Smooth muscle cell (in vitro differentiated cells): ENCODE data around the gene TBC1D2. TPM values are rescaled to one million over a fixed set of nuclear protein-coding genes. Genes with fewer than 3 reads are reported as not detected.

Experiments
- DNase-seq: peaks from one replicate; lab custom pipeline; 2025; ENCODE audit not compliant: unreplicated experiment; lab: John Stamatoyannopoulos, UW
- H2AFZ ChIP-seq: fragments of 200-600 bp; sonication (generic); 2 replicates; pipeline ENCODE4 v1.6.0; 2016; ENCODE audit warnings: antibody characterized with exemption, low read depth, mild to moderate bottlenecking
- H3F3A ChIP-seq: fragments of 200-600 bp; sonication (generic); 2 replicates; pipeline ENCODE4 v1.6.0; 2017; ENCODE audit warnings: antibody characterized with exemption, low read depth
- H3K27ac ChIP-seq: fragments of 200-600 bp; sonication (generic); 2 replicates; pipeline ENCODE4 v1.5.1; 2016; ENCODE audit warnings: low read depth, mild to moderate bottlenecking
- H3K27me3 ChIP-seq: fragments of 200-600 bp; sonication (generic); 2 replicates; pipeline ENCODE4 v1.6.1; 2016; ENCODE audit warnings: low read depth, mild to moderate bottlenecking
- H3K36me3 ChIP-seq: fragments of 200-600 bp; sonication (generic); 2 replicates; pipeline ENCODE4 v1.5.1; 2016; ENCODE audit warnings: low read depth
- H3K4me1 ChIP-seq: fragments of 200-600 bp; sonication (generic); 2 replicates; pipeline ENCODE4 v1.5.1; 2016; ENCODE audit warnings: low read depth
- H3K4me2 ChIP-seq: fragments of 200-600 bp; sonication (generic); 2 replicates; pipeline ENCODE4 v1.6.0; 2016; ENCODE audit warnings: mild to moderate bottlenecking
- H3K4me3 ChIP-seq: fragments of 200-600 bp; sonication (generic); 2 replicates; pipeline ENCODE4 v1.5.1; 2016; ENCODE audit warnings: mild to moderate bottlenecking
- H3K79me2 ChIP-seq: fragments of 200-600 bp; sonication (generic); 2 replicates; pipeline ENCODE4 v1.6.0; 2016; ENCODE audit warnings: low read depth, mild to moderate bottlenecking
- H3K9ac ChIP-seq: fragments of 200-600 bp; sonication (generic); 2 replicates; pipeline ENCODE4 v1.6.0; 2016; ENCODE audit warnings: low read depth
- H3K9me3 ChIP-seq: fragments of 200-600 bp; sonication (generic); replicated peaks from 2 replicates; pipeline ENCODE4 v1.5.1; 2016; ENCODE audit warnings: low read depth
- H4K20me1 ChIP-seq: fragments of 200-600 bp; sonication (generic); 2 replicates; pipeline ENCODE4 v1.6.0; 2016; ENCODE audit warnings: low read depth
- CTCF ChIP-seq: fragments of 200-600 bp; sonication (generic); IDR thresholded peaks from 2 replicates; pipeline ENCODE4 v1.5.1; 2017; ENCODE audit warnings: borderline replicate concordance, mild to moderate bottlenecking, antibody characterized with exemption; ENCODE audit not compliant: insufficient read depth, poor library complexity, severe bottlenecking
- WGBS: methylation state at CpG from one replicate; pipeline ENCODE4 v1.1.7; 2016; ENCODE audit warnings: low lambda C conversion rate; 5-methylcytosine and 5-hydroxymethylcytosine counted together
- polyA plus RNA-seq: library from polyadenylated mRNA; unstranded; fragments of >200 nt; fragmentation: Nextera tagmentation; extraction: Ambion mirVana; gene quantifications from 2 replicates; pipeline ENCODE4 v1.2.1, GENCODE V29; 2016
- total RNA-seq: library from RNA; depleted of rRNA; stranded (reverse); fragments of >200 nt; gene quantifications from 2 replicates; pipeline ENCODE4 v1.2.3, GENCODE V29; 2014

TBC1D2 gene
- total and polyA plus RNA-seq, 2 experiments from 2014 or later, result 7.7 to 8.6 TPM

GRCh38 chr9:98234245-98234825, 21.1 kb downstream of the TBC1D2 start:
- no peak overlapping the region for H3K4me2 ChIP-seq
- H3K4me3 ChIP-seq, result no peak overlapping the region
- H3K9ac ChIP-seq, result no peak overlapping the region
- H3K27me3 ChIP-seq, result no peaks in the 10 kb centered on the region
- H4K20me1 ChIP-seq, result no peaks in the 10 kb centered on the region
- H3K79me2 ChIP-seq, result no peaks in the 10 kb centered on the region
- no peak overlapping the region for H2AFZ ChIP-seq
- DNase-seq, result no peak
- H3K9me3 ChIP-seq, result no peaks in the 10 kb centered on the region
- no peak for TF ChIP-seq CTCF
- no peaks in the 10 kb centered on the region for H3K4me1 ChIP-seq
- H3F3A ChIP-seq, result no peaks in the 10 kb centered on the region
- H3K36me3 ChIP-seq, result no peaks in the 10 kb centered on the region
- 88% methylated on average over 9 of the region's 9 CpGs for WGBS
- no peak overlapping the region for H3K27ac ChIP-seq

GRCh38 chr9:98232926-98233325, 22.5 kb downstream of the TBC1D2 start:
- Histone ChIP-seq H2AFZ (no peak overlapping the region), H4K20me1 (no peaks in the 10 kb centered on the region), H3K9me3 (no peaks in the 10 kb centered on the region), H3K27me3 (no peaks in the 10 kb centered on the region), H3K79me2 (no peaks in the 10 kb centered on the region), H3K4me2 (no peak overlapping the region), H3K9ac (no peak overlapping the region), H3K4me3 (no peak overlapping the region), H3K36me3 (no peaks in the 10 kb centered on the region), H3K27ac (no peak overlapping the region), H3F3A (no peaks in the 10 kb centered on the region), H3K4me1 (no peaks in the 10 kb centered on the region)
- DNase-seq, result no peak
- no peak for TF ChIP-seq CTCF
- WGBS, result 98% methylated on average over 5 of the region's 5 CpGs

- 76% methylated on average over 6 of the region's 6 CpGs for WGBS
- H2AFZ ChIP-seq, result no peak overlapping the region
- no peak overlapping the region for H3K4me2 ChIP-seq
- no peaks in the 10 kb centered on the region for H3K9me3 ChIP-seq
- TF ChIP-seq CTCF, result no peak
- H3F3A ChIP-seq, result no peaks in the 10 kb centered on the region
- no peaks in the 10 kb centered on the region for H4K20me1 ChIP-seq
- no peaks in the 10 kb centered on the region for H3K4me1 ChIP-seq
- DNase-seq, result no peak
- H3K4me3 ChIP-seq, result no peak overlapping the region
- H3K36me3 ChIP-seq, result no peaks in the 10 kb centered on the region
- no peaks in the 10 kb centered on the region for H3K79me2 ChIP-seq
- no peaks in the 10 kb centered on the region for H3K27me3 ChIP-seq
- H3K27ac ChIP-seq, result no peak overlapping the region
- no peak overlapping the region for H3K9ac ChIP-seq
Measured at GRCh38 chr9:98231770-98232478, 23.5 kb downstream of the TBC1D2 start.

GRCh38 chr9:98230789-98231188, 24.7 kb downstream of the TBC1D2 start:
- no peaks in the 10 kb centered on the region for H3K36me3 ChIP-seq
- no peaks in the 10 kb centered on the region for H3K9me3 ChIP-seq
- 93% methylated on average over 6 of the region's 6 CpGs for WGBS
- no peak for TF ChIP-seq CTCF
- no peak overlapping the region for H3K9ac ChIP-seq
- no peak for DNase-seq
- H3K4me3 ChIP-seq, result no peak overlapping the region
- H2AFZ ChIP-seq, result no peak overlapping the region
- no peaks in the 10 kb centered on the region for H4K20me1 ChIP-seq
- H3K27ac ChIP-seq, result no peak overlapping the region
- no peaks in the 10 kb centered on the region for H3K27me3 ChIP-seq
- H3K4me2 ChIP-seq, result no peak overlapping the region
- H3F3A ChIP-seq, result no peaks in the 10 kb centered on the region
- no peaks in the 10 kb centered on the region for H3K4me1 ChIP-seq
- no peaks in the 10 kb centered on the region for H3K79me2 ChIP-seq
